ENCODE data around the gene CCNY. TPM values are rescaled to one million over a fixed set of nuclear protein-coding genes. Genes with fewer than 3 reads are reported as not detected.

Gene CCNY
- total and polyA plus RNA-seq, 2 of the 4 experiments (the other 2 are of a cell fraction) = 38.0 to 131 TPM

GRCh38 chr10:35346248-35346647, 9.9 kb downstream of the CCNY start:
- H3K9me3 ChIP-seq (ENCODE audit: control insufficient read depth, insufficient read depth, low read length) = no peaks in the 10 kb centered on the region
- peaks cover 90% of the 10 kb centered on the region for H4K20me1 ChIP-seq (ENCODE audit: insufficient read depth, low read length)
- no peak overlapping the region for H3K4ac ChIP-seq (ENCODE audit: low read depth, low read length)
- peak overlapping the region; percentile 1; the same call in 1 of the 2 replicates for H3K23ac ChIP-seq (ENCODE audit: low read depth, low read length)
- peaks cover 20% of the 10 kb centered on the region for H3K4me1 ChIP-seq (ENCODE audit: control insufficient read depth, insufficient read depth, low read length)
- H3K27me3 ChIP-seq (ENCODE audit: control insufficient read depth, insufficient read depth, low read length) = no peaks in the 10 kb centered on the region
- no peak for TF ChIP-seq RAD21 (IDR thresholded peaks at IDR 0.05; ENCODE audit: low read length)
- TF ChIP-seq MXI1 (IDR thresholded peaks at IDR 0.05; ENCODE audit: borderline replicate concordance, low read depth, low read length) = no peak
- TF ChIP-seq, protein P1, sequence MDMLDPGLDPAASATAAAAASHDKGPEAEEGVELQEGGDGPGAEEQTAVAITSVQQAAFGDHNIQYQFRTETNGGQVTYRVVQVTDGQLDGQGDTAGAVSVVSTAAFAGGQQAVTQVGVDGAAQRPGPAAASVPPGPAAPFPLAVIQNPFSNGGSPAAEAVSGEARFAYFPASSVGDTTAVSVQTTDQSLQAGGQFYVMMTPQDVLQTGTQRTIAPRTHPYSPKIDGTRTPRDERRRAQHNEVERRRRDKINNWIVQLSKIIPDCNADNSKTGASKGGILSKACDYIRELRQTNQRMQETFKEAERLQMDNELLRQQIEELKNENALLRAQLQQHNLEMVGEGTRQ (IDR thresholded peaks at IDR 0.05; ENCODE audit: low read depth, low read length) = no peak
- TF ChIP-seq MAFK (IDR thresholded peaks at IDR 0.05; ENCODE audit: low read depth, low read length) = no peak
- no peak for TF ChIP-seq SMC3 (IDR thresholded peaks at IDR 0.05; ENCODE audit: low read depth, low read length)
- TF ChIP-seq RCOR1 (IDR thresholded peaks at IDR 0.05; ENCODE audit: insufficient replicate concordance, low read length) = no peak
- no peak for TF ChIP-seq RFX5 (IDR thresholded peaks at IDR 0.05; ENCODE audit: low read depth, low read length)
- no peak for TF ChIP-seq POLR2A (IDR thresholded peaks at IDR 0.05; ENCODE audit: low read depth, low read length)
- no peak for TF ChIP-seq CHD1 (IDR thresholded peaks at IDR 0.05; ENCODE audit: low read depth, low read length)
- H2BK120ac ChIP-seq (ENCODE audit: low read depth, low read length) = no peak overlapping the region
- H4K8ac ChIP-seq (ENCODE audit: low read depth in 2 of 2, low read length in 2 of 2) = no peak overlapping the region
- ChIA-PET CTCF (no interaction called here), POLR2A (ENCODE audit: unreplicated experiment) (no interaction called here)
- H4K91ac ChIP-seq (ENCODE audit: insufficient read depth, low read depth, low read length) = no peak overlapping the region
- H3K4me2 ChIP-seq (ENCODE audit: low read depth, low read length) = no peak overlapping the region
- no peak overlapping the region for H3K14ac ChIP-seq (replicated peaks; ENCODE audit: low read depth, low read length)
- ATAC-seq (ENCODE audit: low read depth) = no peak
- H3K79me1 ChIP-seq (ENCODE audit: low read depth in 1 of 2, low read length in 2 of 2) = peaks cover 38 to 85% of the 10 kb centered on the region in 2 experiments
- no peak overlapping the region for H2BK20ac ChIP-seq (ENCODE audit: low read depth, low read length)
- H3K4me3 ChIP-seq (ENCODE audit: insufficient read depth, low read depth, low read length) = no peak overlapping the region
- no peak for DNase-seq
- no peak overlapping the region for H2BK5ac ChIP-seq (ENCODE audit: low read depth, low read length, poor library complexity, severe bottlenecking)
- intact Hi-C loops (cut with micrococcal nuclease) (no loop called here), dilution Hi-C loops (cut with HindIII; ENCODE audit: low sequenced_read_pairs, unreplicated experiment) (no loop called here), in situ Hi-C loops (cut with MboI; ENCODE audit: low sequenced_read_pairs) (no loop called here)
- H3K18ac ChIP-seq (ENCODE audit: low read depth, low read length) = no peak overlapping the region
- H4K5ac ChIP-seq (ENCODE audit: low read depth, low read length) = no peak overlapping the region
- no peak overlapping the region for H2BK15ac ChIP-seq (ENCODE audit: low read depth, low read length)
- no peak overlapping the region for H3K9ac ChIP-seq (ENCODE audit: low read depth, low read length)
- H3K27ac ChIP-seq (ENCODE audit: insufficient read depth, low read length) = no peak overlapping the region
- no peak overlapping the region for H2AFZ ChIP-seq (replicated peaks; ENCODE audit: low read length, poor library complexity)
- no peak overlapping the region for H2AK5ac ChIP-seq (ENCODE audit: low read depth, low read length)
- H3K36me3 ChIP-seq (ENCODE audit: control insufficient read depth, insufficient read depth, low read length) = no peaks in the 10 kb centered on the region; the same call in 1 of the 2 replicates
- no peak overlapping the region for H2AK9ac ChIP-seq (replicated peaks; ENCODE audit: low read depth, low read length, poor library complexity)
- no peak overlapping the region for H3K56ac ChIP-seq (ENCODE audit: extremely low read depth, insufficient read depth, low read length)
- H3K9me1 ChIP-seq (ENCODE audit: insufficient read depth, low read length) = peaks cover 36% of the 10 kb centered on the region
- no TSS peak for BruUV-seq (replicated peaks)
